NK-92 treated with Interleukin-12 subunit alpha and Interleukin-12 subunit beta, amount 100 ng/mL, for 24 hours (cell line): ENCODE measurements around the gene PLEKHA8.
A peak's percentile ranks its signal among the peaks of the same experiment; 100 is the strongest.

Experiments
- DNase-seq: peaks from one replicate; lab custom pipeline; 2025; lab: John Stamatoyannopoulos, UW

Gene PLEKHA8

DNA sequence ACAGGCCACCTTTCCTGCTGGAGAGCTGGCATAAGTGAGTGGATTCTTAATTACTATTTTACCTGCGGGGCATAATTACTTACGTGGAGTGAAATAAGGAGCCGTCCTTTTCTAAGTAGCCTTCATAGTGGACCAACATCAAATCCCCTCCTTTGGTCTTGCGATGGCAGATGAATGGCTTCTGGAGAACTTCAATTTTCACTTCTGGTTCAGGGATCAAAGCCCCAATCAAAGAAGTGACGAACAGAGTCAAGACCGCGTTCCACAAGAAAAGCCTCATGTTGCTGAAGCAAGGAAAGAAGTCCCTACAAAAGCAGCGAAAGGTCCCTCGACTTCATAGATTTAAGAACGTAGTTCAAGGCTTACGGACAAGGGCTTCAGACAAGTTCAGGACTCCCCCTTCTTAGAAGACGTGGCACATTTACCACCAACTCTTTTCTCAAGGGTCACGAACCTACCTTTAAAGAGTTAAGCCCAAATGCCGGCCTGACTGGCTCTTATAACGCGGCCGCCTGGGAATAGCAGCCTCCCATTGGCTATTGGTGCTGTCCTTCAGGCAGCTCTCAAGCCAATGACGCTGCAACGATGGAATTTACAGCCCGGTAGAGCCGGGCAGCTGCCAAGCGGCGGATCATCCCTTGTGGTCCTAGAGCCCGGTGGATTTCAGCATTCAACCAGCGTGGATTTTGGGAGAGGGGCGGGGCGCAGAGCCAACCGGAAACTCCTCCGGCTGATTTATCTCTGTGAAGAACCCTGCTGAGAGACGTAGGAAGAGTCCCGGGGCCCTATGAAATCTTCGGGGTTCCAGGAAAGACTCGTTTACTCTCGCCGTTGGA lies 1.8 kb upstream of the PLEKHA8 start, which contains the start of gene FKBP14:
Gene FKBP14 (minus strand): TSS at position 474 of the 836 bp plus-strand sequence. CDS start 194 bp downstream, at position 280.
- peak; percentile 61 for DNase-seq

- DNase-seq = no peak
These were observed 1.2 kb upstream of the PLEKHA8 start for GRCh38 chr7:30027065-30027456.

GRCh38 chr7:30027740-30028215 lies 434 bp upstream of the PLEKHA8 start:
- DNase-seq = no peak

- no peak for DNase-seq
These were observed 780 bp downstream of the PLEKHA8 start for GRCh38 chr7:30028749-30029635.

GRCh38 chr7:30029696-30030095 lies 1.5 kb downstream of the PLEKHA8 start:
- no peak for DNase-seq

GRCh38 chr7:30032310-30033125 lies 4.3 kb downstream of the PLEKHA8 start:
- DNase-seq = no peak

- DNase-seq = no peak
These were observed 6.3 kb downstream of the PLEKHA8 start for GRCh38 chr7:30034501-30034900.

DNA sequence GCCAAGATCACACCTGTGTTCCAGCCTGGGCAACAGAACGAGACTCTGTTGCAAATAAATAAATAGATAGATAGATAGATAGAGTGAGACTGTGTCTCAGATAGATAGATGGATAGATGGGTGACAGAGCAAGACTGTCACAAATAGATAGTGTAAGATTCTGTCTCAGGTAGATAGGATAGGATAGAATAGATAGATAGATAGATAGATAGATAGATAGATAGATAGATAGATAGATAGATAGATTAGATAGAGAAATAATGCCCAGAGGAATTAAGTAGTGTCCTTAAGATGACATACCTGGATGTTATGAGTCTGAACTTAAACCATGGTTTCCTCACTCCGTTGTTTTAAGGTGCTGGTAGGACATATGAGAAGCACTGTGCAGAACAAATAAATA lies 8.0 kb downstream of the PLEKHA8 start:
- DNase-seq = no peak

DNA sequence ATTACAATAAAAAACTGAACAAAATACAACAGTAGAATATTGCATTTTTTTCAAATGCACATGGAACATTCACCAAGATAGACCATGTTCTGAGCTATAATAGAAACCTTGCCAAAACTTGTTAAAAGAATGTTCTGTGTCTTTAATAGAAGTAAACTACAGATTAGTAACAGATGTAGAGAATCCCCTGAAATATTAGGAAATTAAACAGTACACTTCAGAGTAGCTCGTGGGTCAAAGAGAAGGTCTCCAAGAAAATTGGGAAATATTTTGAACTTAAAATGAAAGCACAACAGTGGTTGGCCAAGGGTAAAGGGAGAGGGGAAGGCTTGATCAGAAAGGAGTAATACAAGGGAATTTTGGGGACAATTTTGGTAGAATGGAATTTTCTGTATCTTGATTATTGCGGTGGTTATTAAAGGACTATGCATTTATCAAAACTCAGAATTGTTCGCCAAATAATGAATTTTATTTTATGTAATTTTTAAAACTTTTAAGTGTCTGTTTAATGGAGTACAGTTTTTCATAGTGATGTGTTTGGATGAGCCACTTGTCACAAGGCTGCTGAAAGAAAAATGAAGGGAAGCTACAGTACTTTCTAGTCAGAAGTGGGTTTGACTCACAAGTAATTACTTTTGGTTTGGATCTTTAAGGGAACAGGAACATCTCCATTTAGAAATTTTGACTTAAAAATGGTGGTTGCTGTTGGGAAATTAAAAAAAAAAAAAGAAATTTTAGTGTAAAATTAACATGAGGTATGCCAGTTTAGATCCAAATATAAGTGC lies 10.2 kb downstream of the PLEKHA8 start:
- no peak for DNase-seq

GRCh38 chr7:30040938-30041337 lies 12.7 kb downstream of the PLEKHA8 start:
- DNase-seq = no peak

DNA sequence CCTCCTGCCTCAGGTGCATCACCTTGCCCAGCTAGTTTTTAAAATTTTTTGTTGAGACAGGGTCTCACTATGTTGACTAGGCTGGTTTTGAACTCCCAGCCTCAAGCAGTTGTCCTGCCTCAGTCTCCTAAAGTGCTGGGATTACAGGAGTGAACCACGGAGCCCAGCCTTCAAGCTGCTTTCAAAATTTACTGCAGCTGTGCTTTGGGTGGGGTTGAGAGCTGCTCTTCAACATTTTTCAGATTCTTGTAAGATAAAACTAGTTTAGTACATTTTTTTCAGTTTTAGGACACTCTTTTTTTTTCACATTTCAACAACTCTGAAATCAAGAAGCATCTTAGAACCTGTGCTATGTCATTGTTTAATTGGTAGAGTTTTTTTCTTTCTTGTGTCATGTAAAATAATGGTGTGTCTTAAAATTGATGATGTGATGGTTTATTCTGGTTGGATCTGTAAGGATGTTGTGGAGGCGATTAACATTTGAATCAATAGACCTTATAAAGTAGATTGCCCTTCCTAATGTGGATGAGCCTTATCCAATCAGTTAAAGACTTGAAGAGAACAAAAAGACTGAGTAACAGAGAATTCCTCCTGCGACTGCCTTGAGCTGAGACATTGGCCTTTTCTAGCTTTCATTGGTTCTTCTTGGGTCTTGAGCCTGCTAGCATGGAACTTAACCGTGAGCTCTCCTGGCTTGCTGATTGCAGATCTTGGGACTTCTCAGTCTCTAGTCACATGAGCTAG lies 13.5 kb downstream of the PLEKHA8 start:
- DNase-seq = no peak

DNA sequence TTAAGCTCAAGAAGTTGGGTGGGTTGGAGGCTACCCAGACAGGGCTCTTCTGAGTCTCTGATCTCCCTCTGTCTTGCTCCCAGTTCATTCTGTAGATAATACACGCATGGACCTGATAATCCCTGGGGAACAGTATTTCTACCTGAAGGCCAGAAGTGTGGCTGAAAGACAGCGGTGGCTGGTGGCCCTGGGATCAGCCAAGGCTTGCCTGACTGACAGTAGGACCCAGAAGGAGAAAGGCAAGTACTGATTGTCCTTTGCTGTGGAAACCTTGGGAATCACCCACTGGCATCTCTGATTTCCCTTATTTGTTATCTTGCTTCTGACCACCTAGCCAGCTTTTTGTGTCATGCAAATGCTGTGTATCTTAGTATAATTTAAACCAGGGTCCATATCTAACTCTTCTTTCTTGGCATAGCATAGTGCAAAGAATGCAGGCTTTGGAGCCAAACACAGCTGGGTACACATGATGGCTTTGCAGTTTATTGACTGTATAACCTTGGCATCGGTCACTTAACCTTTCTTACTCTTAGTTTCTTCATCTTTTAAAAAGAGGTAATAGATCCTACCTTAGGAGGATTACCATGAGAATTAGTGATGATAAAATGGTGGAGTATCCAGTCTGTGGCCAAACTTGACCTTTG lies 18.0 kb downstream of the PLEKHA8 start:
- DNase-seq = no peak

GRCh38 chr7:30047124-30047523 lies 18.9 kb downstream of the PLEKHA8 start:
- no peak for DNase-seq

GRCh38 chr7:30048582-30048981 lies 20.4 kb downstream of the PLEKHA8 start:
- no peak for DNase-seq

- DNase-seq = no peak
These were observed 21.0 kb downstream of the PLEKHA8 start for GRCh38 chr7:30049173-30049572.

GRCh38 chr7:30053068-30053467 lies 24.9 kb downstream of the PLEKHA8 start:
- DNase-seq = no peak

DNA sequence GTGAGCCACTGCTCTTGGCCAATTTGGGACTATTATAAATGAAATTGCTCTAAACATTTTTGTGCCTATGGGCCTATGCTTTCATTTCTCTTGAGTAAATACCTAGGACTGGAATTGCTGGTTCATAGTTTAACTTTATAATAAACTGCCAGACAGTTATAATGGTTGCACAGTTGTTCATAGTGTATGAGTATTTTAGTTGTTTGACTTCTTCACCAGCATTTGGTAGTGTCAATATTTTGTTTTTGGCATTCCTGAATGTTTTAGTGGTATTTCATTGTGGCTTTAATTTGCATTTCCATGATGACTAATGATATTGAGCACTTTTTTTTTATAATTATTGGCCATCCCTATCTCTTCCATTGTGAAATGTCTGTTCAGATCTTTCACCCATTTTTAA lies 29.5 kb downstream of the PLEKHA8 start:
- no peak for DNase-seq

DNA sequence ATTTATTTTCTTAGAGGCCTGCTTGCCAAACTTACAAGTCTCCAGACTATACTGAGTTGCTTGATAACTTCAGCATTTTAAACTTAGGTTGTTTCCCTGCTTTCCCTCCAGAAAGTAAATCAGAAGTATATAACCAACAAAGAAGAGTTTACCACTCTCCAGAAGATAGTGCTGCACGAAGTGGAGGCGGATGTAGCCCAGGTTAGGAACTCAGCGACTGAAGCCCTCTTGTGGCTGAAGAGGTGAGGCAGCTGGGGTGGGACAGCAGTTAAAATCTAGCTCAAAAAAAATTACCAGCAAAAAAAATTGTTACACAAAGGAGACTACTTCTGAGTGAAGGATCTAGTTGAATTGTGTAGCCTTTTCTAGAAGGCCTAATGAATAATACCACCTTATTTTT lies 33.6 kb downstream of the PLEKHA8 start:
- DNase-seq = peak; percentile 2

DNA sequence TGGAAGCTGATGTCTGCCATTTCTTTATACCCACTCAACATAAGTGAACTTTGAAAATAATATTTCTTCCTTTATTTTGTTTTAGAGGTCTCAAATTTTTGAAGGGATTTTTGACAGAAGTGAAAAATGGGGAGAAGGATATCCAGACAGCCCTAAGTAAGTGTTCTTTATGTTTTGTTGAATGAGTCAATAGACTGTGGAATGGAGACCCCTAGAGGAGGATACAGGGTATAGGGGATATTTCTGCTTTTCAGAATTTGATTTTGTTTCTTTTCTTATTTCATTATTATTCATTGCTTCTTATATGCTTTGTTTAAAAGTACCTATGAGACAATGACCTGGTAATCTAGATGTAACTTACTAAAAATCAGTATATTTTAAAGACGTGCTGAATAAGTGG lies 34.4 kb downstream of the PLEKHA8 start:
- no peak for DNase-seq

GRCh38 chr7:30065746-30066145 lies 37.5 kb downstream of the PLEKHA8 start:
- DNase-seq = no peak
